IPS-NIHi11 (cell line): ENCODE measurements around the gene BORCS8.
A peak's percentile ranks its signal among the peaks of the same experiment; 100 is the strongest.
"Not testable (repeated sequence)": the region's sequence is repeated elsewhere in the genome, so short reads cannot be mapped to it uniquely, and the experiment has no call there.

ENCODE experiments used
- DNase-seq: peaks from one replicate; pipeline ENCODE4 v3.0.0; 2012; ENCODE audit warnings: mixed read lengths, low spot score

Gene BORCS8

DNA sequence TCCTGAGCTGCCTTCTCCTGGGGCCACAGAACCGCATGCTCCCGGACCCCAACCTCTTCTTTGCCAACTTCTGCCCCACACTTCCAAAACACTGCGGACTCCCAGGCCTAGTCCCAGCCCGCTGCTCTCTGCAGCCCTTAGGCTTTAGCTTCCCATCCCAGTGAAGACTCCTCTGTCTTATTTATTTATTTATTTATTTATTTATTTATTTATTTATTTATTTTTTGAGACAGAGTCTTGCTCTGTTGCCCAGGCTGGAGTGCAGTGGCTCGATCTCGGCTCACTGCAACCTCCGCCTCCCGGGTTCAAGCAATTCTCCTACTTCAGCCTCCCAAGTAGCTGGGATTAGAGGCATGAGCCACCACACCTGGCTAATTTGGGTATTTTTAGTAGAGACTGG, 43.4 kb downstream of the BORCS8 start:
- DNase-seq = not testable (repeated sequence)

DNA sequence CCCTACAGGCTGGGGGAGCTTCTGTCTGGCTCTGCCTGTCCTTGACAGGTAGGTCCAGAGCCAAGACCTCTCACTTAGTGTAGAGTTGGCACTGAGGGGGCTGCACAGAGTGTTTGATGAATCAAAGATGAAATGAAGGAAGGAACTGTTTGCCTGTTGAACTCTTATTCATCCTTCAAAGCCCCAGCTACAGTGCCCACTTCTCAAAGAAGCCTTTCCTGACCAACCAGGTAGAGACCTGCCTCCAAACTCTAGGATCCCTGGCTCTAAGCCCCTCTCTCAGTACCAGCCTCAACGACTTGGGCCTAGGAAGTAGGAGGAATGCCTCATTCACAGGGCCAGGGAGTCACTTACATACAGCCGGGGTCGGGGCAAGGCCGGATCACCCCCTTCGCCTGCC, 44.6 kb downstream of the BORCS8 start:
- no peak for DNase-seq

- DNase-seq = no peak
Measured at GRCh38 chr19:19146865-19147264, 45.1 kb downstream of the BORCS8 start.

- peak; percentile 92 for DNase-seq
Measured at GRCh38 chr19:19145684-19146608, 46.0 kb downstream of the BORCS8 start.

DNA sequence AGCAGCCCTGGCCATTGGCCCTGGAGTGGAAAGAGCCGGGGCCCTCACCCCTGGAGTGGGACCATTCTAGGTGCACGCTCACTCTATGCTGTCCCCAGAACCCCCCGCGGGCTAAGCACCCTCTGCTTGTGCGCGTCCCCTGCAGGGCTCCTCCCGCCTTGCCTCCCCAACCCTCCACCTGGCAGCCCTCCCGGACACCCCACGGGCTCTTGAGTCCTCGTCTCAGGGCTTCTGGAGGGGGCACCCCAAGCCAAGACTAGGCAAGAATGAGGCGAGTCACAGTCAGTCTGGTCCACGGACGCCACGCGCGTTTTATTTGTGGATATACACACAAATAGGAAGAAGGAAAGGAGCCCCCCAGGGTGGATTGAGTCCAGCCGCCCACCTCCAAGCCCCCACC, 46.7 kb downstream of the BORCS8 start:
- no peak for DNase-seq

DNA sequence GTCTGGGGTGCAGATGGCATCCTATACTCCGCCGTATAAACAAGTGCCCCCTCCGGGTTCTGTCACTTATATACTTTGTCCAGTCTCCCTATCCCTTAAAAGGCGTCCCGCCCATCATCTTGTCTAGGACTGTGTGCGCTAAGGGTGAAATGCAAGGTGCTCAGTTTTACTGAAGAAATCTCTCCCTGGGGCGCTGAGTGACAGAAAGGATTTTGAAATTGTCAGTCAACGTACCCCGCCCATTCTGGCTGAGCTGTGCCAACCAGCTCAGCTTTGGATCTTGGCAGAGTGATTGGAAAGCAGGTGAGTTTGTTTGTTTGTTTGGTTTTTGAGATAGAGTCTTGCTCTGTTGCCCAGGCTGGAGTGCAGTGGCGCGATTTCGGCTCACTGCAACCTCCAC, 49.6 kb downstream of the BORCS8 start:
- no peak for DNase-seq

DNA sequence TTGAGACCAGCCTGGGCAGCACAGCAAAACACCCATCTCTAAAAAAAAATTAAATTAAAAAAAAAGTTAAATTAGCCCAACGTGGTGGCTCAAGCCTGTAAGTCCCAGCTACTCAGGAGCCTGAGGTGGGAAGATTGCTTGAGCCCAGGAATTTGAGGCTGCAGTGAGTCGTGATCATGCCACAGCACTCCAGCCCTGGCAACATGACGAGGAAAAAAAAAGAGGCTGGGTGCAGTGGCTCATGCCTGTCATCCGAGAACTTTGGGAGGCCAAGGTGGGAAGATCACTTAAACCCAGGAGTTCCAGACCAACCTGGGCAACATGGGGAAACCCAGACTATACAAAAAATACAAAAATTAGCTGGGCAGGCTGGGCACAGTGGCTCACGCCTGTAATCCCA, 51.5 kb downstream of the BORCS8 start:
- DNase-seq = no peak

DNA sequence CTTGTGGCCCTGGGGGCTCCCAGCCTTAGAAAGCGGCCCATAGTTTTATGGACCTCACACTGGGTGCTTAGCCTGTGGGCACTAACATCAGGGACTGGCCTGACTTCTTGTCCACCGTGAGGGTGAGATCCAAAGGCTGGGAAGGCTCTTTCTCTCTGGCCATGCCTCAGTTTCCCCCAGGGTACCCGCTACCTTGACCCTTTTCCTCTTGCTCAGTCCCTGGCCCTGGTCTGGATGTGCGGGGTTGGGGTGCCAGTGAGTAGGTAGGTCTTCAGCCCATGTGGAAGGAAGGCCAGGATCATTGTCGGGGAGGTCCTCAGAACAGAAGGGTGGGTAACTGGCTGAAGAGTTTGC, 52.1 kb downstream of the BORCS8 start:
- no peak for DNase-seq

DNA sequence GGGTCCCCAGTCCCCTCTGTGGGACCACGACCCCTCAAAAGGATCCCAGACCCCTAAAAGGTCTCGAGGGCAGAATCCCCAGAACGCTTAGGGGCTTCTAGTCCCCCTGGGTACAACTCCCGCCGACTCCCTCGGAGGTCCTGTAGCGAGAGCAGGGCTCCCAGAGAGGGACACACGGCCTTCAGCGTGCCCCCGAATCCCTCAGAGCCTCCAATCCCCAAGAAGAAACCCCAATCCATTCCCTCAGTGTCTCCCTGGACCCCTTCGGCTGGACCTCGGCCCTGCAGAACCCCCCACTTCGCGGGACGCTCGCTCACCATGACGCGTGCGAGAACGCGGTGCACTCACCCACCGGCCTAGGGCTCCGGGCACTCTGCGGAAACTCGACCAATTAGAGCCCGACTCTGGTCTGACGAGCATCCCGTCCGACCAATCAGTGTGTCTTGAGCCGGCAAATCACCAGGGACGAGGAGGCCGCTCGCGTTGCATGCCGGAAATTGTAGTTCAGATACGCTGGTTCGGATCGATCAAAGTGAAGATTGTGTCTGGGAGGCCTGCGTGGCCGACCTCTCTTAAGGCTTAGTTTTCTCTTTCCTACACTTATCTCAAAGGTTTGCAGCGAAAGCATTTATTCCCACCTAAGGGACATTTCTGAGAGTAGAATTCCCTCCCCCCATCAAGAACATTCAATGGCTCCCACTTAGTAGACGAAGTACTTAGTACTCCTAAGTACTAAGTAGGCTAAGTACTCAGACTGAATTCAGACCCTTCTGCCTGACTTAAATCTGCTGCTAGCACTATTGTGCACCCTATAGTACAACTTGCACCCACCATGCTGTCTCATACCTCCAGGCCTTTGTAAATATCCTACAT, 53.6 kb downstream of the BORCS8 start, which contains the start of gene TMEM161A:
TMEM161A (minus strand) TSS at position 370 of the 873 bp plus-strand sequence; CDS start at position 320, 50 bp downstream.
- peak; percentile 98 for DNase-seq

DNA sequence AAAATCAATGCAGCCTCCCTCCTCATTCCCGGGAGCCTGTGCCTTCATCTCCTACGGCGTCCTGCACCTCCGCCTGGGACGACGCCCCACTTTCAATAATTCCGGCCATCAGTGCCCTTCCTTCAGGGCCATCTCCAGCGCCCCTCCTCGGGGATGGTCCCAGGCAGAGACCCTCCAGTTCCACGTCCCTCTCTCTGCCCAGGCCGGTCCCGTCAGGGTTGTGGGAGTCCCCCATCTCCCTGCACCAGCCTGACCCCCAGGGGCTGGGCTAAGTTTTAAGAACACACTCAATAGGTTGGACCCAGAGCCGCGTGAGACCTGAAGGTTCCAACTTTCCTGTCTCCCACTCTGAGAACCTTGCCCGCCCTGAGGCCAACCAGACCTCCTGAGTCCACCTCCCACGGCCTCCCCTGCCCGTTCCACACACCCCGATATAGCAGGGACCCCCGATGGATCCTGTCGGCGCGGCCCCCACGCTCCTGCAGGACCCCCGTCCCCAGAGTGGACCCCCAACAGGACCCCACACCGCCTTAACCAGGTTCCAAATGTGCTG, 54.3 kb downstream of the BORCS8 start:
- no peak for DNase-seq

DNA sequence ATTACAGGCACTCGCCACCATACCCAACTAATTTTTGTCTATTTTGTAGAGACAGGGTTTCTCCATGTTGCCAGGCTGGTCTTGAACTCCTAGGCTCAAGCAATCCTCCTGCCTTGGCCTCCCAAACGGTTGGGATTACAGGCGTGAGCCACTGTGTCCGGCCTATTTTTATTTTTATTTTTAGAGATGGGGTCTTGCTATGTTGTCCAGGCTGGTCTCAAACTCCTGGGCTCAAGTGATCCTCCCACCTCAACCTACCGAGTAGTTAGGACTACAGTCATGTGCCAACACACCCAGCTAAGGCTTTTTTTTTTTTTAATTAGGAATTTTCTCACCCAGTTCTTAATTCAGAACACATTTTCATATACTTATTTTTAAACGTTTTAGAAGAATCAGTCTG, 56.2 kb downstream of the BORCS8 start:
- DNase-seq = not testable (repeated sequence)

DNA sequence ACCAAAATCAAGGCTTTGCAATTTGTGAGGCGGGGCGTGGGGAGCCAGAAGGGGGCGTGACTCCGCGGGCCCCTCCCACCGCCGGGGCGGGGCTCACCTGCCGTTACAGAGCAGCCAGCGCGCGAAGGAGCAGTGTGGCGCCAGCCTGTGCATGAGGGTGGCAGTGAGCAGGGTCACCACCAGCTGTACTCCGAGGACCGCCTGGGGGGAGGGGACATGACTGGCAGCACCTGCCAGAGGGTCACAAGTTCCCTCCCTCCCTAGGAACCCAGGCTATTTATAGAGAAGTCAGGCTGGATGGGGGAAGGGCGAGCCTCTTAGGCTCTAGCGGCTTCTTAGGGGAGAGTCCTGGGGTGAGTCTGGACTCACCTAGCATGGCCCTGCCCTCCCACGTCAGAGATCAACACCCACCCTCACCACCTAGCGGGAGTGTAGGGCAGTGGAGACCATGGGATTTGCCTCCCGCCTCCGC, 57.2 kb downstream of the BORCS8 start:
- peak; percentile 82 for DNase-seq

DNA sequence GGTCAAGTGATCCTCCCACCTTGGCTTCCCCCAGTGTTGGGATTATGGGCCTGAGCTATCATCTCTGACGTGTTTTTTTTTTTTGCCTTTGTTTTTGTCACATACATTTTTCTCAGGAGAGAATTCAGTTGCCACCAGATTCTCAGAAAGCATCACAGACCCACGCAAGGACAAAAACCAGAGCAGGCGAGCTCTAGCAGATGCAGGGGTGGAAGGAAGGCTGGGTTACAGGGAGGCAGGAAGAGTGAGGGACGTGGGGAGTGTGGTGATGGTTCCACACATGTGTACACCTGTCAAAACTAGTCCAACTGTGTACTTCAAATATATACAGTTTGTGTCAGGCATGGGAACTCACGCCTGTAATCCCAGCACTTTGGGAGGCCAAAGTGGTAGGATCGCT, 58.0 kb downstream of the BORCS8 start:
- DNase-seq = no peak

- DNase-seq = no peak
Measured at GRCh38 chr19:19132912-19133311, 59.0 kb downstream of the BORCS8 start.

- DNase-seq = no peak
Measured at GRCh38 chr19:19131989-19132388, 60.0 kb downstream of the BORCS8 start.
